GM18505 (cell line): ENCODE measurements around the gene KANTR.

Source experiments
- ATAC-seq: cut with Tn5 transposase; IDR thresholded peaks from one replicate; pipeline ENCODE4 v1.9.1; 2021; ENCODE audit not compliant: unreplicated experiment
- POLR2A ChIP-seq: IDR thresholded peaks from 4 replicates; pipeline ENCODE4 v1.6.1; 2011; ENCODE audit warnings: borderline replicate concordance; ENCODE audit not compliant: insufficient read depth, insufficient read length; ENCODE audit errors: extremely low read depth

KANTR gene

GRCh38 chrX:53075011-53075410 lies 18.9 kb upstream of the KANTR start:
- no peak for ATAC-seq

DNA sequence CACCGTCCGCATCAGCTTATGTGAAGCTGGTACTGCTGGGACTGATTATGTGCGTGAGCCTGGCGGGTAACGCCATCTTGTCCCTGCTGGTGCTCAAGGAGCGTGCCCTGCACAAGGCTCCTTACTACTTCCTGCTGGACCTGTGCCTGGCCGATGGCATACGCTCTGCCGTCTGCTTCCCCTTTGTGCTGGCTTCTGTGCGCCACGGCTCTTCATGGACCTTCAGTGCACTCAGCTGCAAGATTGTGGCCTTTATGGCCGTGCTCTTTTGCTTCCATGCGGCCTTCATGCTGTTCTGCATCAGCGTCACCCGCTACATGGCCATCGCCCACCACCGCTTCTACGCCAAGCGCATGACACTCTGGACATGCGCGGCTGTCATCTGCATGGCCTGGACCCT lies 17.3 kb upstream of the KANTR start:
- ATAC-seq: no peak
- TF ChIP-seq POLR2A: no peak

More at GRCh38 chrX:53075011-53075410, 18.9 kb upstream of the KANTR start:
- no peak for TF ChIP-seq POLR2A

- TF ChIP-seq POLR2A: no peak
- no peak for ATAC-seq
Observed at GRCh38 chrX:53077207-53078197, 16.4 kb upstream of the KANTR start.

DNA sequence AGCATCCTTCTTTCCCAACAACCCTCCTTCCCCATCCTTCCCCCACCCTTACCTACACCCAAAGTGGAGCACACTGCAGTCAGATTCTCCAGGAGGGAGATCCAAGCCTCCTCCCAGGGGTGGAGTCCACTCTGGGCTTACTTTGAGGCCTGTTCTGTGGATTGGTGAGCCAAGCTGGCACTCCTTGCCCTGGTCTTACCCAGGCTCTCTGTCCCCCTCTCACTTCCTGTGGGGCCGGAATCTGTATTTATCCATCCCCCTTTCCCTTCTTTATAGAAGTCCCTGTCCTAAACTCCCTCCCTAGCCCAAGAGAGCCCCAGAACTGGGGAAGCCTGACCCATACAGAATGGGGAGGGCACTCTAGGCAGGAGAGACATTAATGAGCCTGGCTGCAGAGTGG lies 15.0 kb upstream of the KANTR start:
- no peak for TF ChIP-seq POLR2A
- no peak for ATAC-seq

GRCh38 chrX:53080628-53081580 lies 13.0 kb upstream of the KANTR start:
- TF ChIP-seq POLR2A: no peak
- no peak for ATAC-seq

GRCh38 chrX:53081925-53082772 lies 11.8 kb upstream of the KANTR start, which contains the start of gene TSPYL2:
TSPYL2 (plus strand) TSS chrX:53082367; CDS start chrX:53082499, 132 bp downstream.
- TF ChIP-seq POLR2A: peak; percentile 98

DNA sequence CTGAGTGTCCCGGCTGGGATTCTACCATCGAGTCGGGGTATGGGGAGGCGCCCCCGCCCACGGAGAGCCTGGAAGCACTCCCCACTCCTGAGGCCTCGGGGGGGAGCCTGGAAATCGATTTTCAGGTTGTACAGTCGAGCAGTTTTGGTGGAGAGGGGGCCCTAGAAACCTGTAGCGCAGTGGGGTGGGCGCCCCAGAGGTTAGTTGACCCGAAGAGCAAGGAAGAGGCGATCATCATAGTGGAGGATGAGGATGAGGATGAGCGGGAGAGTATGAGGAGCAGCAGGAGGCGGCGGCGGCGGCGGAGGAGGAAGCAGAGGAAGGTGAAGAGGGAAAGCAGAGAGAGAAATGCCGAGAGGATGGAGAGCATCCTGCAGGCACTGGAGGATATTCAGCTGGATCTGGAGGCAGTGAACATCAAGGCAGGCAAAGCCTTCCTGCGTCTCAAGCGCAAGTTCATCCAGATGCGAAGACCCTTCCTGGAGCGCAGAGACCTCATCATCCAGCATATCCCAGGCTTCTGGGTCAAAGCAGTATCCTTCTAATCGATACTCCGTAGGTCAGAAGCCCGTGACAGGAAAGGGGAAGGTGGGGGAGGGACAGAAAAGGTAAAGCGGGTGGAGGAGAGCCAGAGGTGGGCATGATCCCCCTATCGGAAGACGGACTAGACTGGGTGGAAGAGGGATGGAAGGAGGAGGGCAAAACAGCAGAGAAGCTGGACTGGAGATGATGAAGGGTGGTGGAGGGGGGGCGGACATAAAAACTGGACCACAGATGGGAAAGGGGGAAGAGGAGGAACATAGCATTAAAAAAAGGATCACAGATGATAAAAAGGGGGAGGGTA lies 10.9 kb upstream of the KANTR start:
- no peak for ATAC-seq
- TF ChIP-seq POLR2A: no peak

More at GRCh38 chrX:53081925-53082772, 11.8 kb upstream of the KANTR start, which contains the start of gene TSPYL2:
- peak; percentile 92 for ATAC-seq

DNA sequence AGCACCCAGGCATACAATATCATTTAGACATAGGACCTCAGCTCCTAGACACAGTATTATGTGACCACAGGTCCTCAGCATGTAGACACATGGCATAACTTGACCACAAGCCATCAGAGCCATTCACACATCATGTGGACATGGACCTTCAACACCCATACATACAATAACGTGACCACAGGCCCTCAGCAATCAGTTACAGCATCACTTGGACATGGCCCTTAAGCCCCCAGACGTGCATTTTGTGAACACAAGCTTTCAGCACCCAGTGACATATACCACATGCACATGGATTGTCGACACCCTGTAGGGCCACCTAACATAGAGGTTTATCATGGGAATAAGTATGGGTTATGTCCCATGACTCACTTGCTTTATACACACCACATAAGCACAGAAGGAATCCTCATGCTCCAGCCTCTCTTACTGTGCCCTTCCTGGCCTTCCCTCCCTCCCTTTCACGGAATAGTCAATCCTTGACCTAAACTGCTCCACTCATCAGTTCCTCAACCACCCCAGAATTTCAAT lies 9.8 kb upstream of the KANTR start:
- no peak for ATAC-seq
- TF ChIP-seq POLR2A: no peak

DNA sequence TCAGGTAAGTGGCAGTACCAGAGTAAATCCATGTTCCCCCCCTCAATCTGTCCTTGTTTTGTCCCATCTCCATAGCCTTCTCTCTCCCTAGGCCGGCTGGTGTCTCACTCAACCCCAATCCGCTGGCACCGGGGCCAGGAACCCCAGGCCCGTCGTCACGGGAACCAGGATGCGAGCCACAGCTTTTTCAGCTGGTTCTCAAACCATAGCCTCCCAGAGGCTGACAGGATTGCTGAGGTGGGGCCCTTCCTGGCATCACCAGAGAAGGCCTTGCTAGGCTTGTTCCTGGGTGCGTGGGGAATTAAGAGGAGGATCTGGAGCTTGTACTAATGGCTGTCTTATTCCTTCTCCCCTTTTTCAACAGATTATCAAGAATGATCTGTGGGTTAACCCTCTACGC lies 9.1 kb upstream of the KANTR start:
- no peak for TF ChIP-seq POLR2A
- ATAC-seq: no peak

DNA sequence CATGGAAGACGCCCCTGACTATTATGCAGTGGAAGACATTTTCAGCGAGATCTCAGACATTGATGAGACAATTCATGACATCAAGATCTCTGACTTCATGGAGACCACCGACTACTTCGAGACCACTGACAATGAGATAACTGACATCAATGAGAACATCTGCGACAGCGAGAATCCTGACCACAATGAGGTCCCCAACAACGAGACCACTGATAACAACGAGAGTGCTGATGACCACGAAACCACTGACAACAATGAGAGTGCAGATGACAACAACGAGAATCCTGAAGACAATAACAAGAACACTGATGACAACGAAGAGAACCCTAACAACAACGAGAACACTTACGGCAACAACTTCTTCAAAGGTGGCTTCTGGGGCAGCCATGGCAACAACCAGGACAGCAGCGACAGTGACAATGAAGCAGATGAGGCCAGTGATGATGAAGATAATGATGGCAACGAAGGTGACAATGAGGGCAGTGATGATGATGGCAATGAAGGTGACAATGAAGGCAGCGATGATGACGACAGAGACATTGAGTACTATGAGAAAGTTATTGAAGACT lies 8.2 kb upstream of the KANTR start:
- no peak for TF ChIP-seq POLR2A
- ATAC-seq: no peak

GRCh38 chrX:53086464-53086863 lies 7.5 kb upstream of the KANTR start:
- no peak for ATAC-seq
- TF ChIP-seq POLR2A: no peak
